Keratinocyte (primary cell): ENCODE results near the gene KRTAP10-7.

ENCODE experiments used
- EZH2 ChIP-seq: IDR thresholded peaks from one replicate; pipeline ENCODE4 v1.6.1; 2012; ENCODE audit warnings: inconsistent platforms, mild to moderate bottlenecking, low read length, moderate library complexity
- TF ChIP-seq, protein P1 (sequence below), 3 experiments: IDR thresholded peaks in 1 of 3; conservative IDR thresholded peaks in 1 of 3; optimal IDR thresholded peaks in 1 of 3; 2 replicates in 2 of 3; 3 replicates in 1 of 3; pipeline versions ENCODE3 to v1.5.1; 2011; ENCODE audit warnings: low read length in 3 of 3, mild to moderate bottlenecking in 3 of 3, moderate library complexity in 2 of 3, control low read depth in 1 of 3, inconsistent platforms in 1 of 3; ENCODE audit not compliant: insufficient read depth in 2 of 3; ENCODE audit errors: extremely low read depth in 1 of 3

DNA sequence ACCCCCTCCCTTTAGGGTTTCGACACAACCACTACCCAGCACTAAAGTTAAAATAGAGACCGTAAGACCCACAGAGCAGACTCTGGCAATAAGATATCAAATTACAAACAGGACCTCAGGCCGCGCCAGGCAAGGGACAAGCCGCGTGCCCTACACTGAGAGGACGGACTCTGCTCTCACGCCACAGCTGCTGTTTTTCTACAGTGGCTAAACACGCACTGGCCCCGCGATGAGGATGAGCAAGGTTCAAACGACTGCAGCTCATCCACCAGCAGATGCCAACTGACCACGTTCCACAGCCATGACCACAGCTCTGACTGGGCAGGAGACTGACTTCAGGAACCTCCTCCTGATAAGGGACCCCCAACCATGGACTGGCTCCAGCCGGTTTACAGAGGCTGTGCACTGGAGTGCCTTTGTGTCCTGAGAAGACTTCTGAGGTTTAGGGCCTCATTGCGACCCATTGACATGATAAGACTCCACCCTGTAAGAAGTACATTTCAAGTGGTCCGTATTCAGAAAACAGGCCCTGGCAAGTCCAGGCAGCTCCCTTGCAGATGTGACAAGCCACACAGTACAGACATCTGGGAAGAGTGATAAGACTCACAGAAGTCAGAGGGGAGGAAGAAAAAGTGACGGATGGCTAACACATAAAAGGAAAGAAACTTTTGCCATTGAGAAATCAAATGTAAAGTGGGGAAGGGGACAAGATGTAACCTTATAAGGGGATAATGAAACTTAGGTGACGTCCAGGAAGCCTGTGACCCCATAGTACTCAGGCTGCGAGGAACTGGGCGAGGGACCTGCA, 6.6 kb upstream of the KRTAP10-7 start:
- TF ChIP-seq, protein P1, sequence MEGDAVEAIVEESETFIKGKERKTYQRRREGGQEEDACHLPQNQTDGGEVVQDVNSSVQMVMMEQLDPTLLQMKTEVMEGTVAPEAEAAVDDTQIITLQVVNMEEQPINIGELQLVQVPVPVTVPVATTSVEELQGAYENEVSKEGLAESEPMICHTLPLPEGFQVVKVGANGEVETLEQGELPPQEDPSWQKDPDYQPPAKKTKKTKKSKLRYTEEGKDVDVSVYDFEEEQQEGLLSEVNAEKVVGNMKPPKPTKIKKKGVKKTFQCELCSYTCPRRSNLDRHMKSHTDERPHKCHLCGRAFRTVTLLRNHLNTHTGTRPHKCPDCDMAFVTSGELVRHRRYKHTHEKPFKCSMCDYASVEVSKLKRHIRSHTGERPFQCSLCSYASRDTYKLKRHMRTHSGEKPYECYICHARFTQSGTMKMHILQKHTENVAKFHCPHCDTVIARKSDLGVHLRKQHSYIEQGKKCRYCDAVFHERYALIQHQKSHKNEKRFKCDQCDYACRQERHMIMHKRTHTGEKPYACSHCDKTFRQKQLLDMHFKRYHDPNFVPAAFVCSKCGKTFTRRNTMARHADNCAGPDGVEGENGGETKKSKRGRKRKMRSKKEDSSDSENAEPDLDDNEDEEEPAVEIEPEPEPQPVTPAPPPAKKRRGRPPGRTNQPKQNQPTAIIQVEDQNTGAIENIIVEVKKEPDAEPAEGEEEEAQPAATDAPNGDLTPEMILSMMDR (optimal IDR thresholded peaks at IDR 0.05 in 1 of 3, IDR thresholded peaks at IDR 0.05 in 1 of 3, conservative IDR thresholded peaks at IDR 0.05 in 1 of 3; ENCODE audit: extremely low read depth in 1 of 3, insufficient read depth in 2 of 3, low read length in 3 of 3), result no peak
- no peak for TF ChIP-seq EZH2
